Stimulated activated CD8-positive, alpha-beta memory T cell treated with anti-CD3 and anti-CD28 coated beads, Interleukin-15, amount 100 ng/mL, for 4 hours (primary cell): ENCODE results near the gene KIF1B.
A peak's percentile ranks its signal among the peaks of the same experiment; 100 is the strongest.

Experiments used
- DNase-seq, 2 donors: peaks; one replicate each; pipeline ENCODE4 v3.0.0-alpha.2; 2020; ENCODE audit warnings: low read depth in 2 of 2

KIF1B gene

GRCh38 chr1:10283318-10283984 is 73.1 kb downstream of the KIF1B start:
- DNase-seq: no peak

DNA sequence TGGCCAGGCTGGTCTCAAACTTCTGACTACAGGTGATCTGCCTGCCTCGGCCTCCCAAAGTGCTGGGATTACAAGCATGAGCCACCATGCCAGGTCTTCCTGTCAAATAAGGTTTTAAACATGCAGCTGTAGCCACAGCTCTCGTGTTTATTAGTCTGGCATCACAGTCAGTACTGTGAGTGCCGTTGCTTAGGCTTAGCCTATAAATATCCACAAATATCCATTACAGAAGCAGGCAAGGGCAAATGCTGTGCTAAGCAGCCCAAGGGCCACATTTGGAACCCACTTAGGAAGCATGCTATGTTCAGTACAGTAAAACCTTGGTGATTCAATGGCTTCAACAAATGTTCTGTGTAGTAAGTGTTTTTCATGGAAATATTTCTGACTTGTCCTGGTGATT is 75.9 kb downstream of the KIF1B start:
- DNase-seq: no peak

DNA sequence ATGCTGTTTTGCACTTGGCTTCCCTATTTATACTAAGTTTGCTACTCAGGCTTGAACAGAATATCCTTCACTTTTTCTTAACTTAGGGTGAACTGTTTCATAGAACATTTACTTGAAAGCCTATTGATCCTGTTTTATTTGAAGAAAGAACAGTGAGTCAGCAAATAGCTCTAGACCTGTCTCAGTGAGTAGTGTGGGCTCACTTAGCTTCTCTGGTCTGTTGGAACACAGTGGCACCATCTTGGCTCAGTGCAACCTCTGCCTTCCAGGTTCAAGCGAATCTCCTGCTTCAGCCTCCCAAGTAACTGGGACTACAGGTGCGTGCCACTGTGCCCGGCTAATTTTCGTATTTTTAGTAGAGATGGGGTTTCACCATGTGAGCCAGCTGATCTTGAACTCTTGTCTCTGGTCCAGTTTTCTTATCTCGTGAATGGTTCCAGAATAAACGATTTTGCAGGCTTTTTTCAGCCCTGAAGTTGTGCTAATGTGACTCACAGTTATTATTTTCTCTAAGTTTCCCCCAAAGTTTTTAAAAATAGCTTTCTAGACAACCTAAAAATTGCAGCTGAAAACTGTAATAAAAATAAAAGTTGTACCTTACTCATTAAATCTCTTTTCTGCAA is 76.8 kb downstream of the KIF1B start:
- DNase-seq: no peak

DNA sequence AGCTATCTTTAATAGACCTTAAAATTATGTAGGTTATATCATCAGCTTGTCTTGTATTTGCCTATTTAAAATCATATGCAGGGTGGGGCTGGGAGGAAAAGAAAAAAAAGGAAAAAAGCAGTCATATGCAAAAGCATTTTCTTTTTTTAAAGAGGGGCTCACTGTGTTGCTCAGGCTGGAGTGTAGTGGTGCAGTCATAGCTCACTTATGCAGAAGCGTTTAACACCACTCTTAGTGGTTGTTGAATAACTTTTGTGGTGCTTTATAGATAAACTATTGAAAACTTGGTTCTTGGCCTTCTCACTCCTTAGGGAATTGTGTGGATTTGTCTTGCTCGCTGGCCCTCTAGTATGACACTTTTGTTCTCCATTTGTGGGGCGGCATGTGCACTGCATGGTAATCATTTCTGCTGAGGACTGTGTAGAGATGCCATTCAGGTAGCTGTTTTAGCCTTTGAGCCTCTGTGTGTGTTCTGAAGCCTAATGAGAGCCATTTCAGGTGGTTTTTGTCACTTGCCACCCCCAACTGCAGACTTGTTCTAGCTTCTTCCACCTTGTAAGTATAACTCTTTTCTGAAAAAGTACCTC is 77.8 kb downstream of the KIF1B start:
- DNase-seq: no peak

- no peak for DNase-seq
These were observed 81.3 kb downstream of the KIF1B start for GRCh38 chr1:10291705-10292104.

DNA sequence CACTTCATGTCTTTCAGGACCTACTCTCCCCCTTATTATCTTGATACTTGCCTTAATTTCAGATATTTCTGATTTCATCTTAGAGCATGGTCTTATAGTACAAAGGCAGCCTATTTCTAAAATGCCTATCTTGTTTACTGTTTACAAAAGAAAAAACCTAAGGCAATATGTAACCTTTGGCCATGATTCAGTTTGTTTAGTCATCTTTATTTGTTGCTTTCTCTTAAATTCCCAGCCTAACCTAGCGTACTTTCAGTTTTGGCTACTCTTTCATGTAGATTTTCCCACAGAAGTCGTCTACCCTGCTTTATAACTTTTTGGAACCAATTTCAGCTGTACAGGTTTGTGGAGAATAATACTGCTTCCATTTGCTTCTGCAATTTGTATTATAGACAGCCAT is 81.8 kb downstream of the KIF1B start:
- DNase-seq: no peak

- no peak for DNase-seq
These were observed 85.2 kb downstream of the KIF1B start for GRCh38 chr1:10295481-10296085.

GRCh38 chr1:10299151-10299550 is 88.8 kb downstream of the KIF1B start:
- DNase-seq: no peak

- no peak for DNase-seq
These were observed 92.0 kb downstream of the KIF1B start for GRCh38 chr1:10302416-10302815.

DNA sequence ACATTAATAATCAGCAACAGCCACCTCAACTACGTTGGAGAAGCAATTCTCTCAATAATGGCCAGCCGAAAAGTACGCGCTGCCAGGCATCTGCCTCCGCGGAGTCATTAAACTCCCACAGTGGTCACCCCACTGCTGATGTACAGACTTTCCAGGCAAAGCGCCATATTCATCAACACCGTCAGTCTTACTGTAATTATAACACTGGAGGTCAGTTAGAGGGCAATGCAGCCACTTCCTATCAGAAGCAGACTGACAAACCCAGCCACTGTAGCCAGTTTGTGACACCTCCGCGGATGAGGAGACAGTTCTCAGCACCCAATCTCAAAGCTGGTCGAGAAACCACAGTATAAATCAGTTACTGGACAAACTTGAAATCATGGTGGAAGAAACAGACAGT is 93.9 kb downstream of the KIF1B start:
- DNase-seq: no peak

GRCh38 chr1:10306435-10306834 is 96.1 kb downstream of the KIF1B start:
- no peak for DNase-seq

DNA sequence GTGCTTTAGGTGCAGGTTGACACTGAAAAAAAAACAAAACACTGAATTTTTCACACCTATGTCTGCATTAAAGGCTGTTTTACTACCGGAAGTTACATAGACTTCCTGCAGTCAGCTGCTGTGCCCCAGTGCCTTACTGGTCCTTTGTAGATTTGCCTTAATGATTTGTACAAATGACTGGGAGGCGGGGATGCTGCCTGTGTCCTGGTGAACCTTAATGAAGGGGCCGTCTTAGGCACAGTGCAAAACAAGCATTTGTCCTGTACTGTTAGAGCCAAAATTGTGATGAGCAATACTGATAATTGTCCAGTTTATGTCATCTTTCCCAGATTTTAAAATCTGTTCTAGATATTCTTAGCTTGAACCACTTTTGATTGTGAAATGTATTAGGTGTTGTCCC is 97.6 kb downstream of the KIF1B start:
- peak in 1 of 2 donors; percentile 3 for DNase-seq

GRCh38 chr1:10309243-10310011 is 99.1 kb downstream of the KIF1B start:
- DNase-seq: no peak

DNA sequence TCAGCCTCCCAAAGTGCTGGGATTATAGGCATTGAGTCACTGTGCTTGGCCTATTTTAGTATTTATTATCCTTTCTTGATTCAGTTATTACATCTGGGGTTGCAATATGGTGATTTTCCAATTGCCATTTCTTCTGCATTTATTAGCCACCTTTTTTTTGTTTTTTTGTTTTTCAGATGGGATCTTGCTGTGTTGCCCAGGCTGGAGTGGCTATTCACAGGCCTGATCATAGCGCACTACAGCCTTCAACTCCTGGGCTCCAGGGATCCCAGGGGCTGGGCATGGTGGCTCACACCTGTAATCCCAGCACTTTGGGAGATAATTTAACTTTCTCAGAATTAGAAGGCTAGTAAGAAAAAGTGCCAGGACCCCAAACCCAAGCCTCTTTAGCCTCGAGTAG is 106.4 kb downstream of the KIF1B start:
- DNase-seq: no peak

DNA sequence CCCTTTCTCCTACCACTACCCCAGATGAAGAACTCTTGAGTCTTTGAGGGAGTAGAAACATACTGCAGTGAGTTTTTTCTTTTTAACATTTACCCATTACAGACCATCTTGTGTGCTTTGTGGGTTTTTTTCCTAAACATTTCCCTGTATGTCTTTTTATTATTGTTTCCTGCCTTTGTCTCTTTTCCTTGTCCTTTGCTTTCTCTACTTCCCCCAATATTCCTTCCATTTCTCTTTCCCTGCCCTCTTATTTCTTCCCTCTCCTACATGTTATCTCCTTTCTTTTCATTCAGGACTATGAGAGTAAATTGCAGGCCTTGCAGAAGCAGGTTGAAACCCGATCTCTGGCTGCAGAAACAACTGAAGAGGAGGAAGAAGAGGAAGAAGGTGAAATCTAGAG is 109.4 kb downstream of the KIF1B start:
- no peak for DNase-seq

GRCh38 chr1:10320336-10320735 is 110.0 kb downstream of the KIF1B start:
- DNase-seq: no peak

DNA sequence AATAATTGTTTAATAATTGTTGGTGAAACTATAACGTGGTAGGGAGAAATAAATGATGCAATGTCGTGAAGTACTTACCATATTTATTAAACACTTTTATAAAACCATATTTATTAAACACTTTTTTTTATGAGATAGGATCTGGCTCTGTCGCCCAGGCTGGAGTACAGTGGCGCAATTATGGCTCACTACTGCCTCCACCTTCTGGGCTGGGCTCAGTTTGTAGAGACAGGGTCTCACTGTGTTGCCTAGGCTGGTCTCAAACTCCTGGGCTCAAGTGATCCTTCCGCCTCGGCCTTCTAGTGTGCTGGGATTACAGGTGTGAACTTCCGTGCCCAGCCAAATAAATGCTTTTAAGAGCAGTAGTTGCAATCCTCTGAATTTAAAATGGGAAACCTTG is 112.5 kb downstream of the KIF1B start:
- no peak for DNase-seq

- no peak for DNase-seq
These were observed 114.3 kb downstream of the KIF1B start for GRCh38 chr1:10324627-10325026.

- DNase-seq: no peak
These were observed 115.2 kb downstream of the KIF1B start for GRCh38 chr1:10325521-10325920.

GRCh38 chr1:10326251-10326650 is 115.9 kb downstream of the KIF1B start:
- DNase-seq: no peak

- DNase-seq: no peak
These were observed 118.0 kb downstream of the KIF1B start for GRCh38 chr1:10328180-10328963.
